GM18868 (cell line): ENCODE data around the gene LARP4B.
A peak's percentile ranks its signal among the peaks of the same experiment; 100 is the strongest.

Source experiments
- ATAC-seq: cut with Tn5 transposase; IDR thresholded peaks from one replicate; pipeline ENCODE4 v1.9.1; 2021; ENCODE audit warnings: mild to moderate bottlenecking, moderate library complexity; ENCODE audit not compliant: unreplicated experiment

LARP4B gene

GRCh38 chr10:931326-932318, at the start of gene LARP4B:
LARP4B (minus strand) TSS chr10:931705; CDS start chr10:885721, 45,984 bp downstream.
- peak; percentile 92 for ATAC-seq

GRCh38 chr10:980468-981093, 49.1 kb upstream of the LARP4B start:
- no peak for ATAC-seq

- ATAC-seq, result no peak
These were observed 47.4 kb upstream of the LARP4B start for GRCh38 chr10:978826-979421.

GRCh38 chr10:976316-976715, 44.8 kb upstream of the LARP4B start:
- no peak for ATAC-seq

GRCh38 chr10:974785-975074, 43.2 kb upstream of the LARP4B start:
- ATAC-seq, result no peak

- peak; percentile 45 for ATAC-seq
These were observed 42.7 kb upstream of the LARP4B start for GRCh38 chr10:974038-974784.

- no peak for ATAC-seq
These were observed 41.3 kb upstream of the LARP4B start for GRCh38 chr10:972763-973162.

- no peak for ATAC-seq
These were observed 40.1 kb upstream of the LARP4B start for GRCh38 chr10:971613-972012.

GRCh38 chr10:971150-971542, 39.6 kb upstream of the LARP4B start:
- no peak for ATAC-seq

- ATAC-seq, result no peak
These were observed 39.0 kb upstream of the LARP4B start for GRCh38 chr10:970311-971149.

- ATAC-seq, result no peak
These were observed 38.1 kb upstream of the LARP4B start for GRCh38 chr10:969473-970150.

GRCh38 chr10:968546-969199, 37.2 kb upstream of the LARP4B start:
- ATAC-seq, result no peak

- ATAC-seq, result no peak
These were observed 35.1 kb upstream of the LARP4B start for GRCh38 chr10:966466-967235.

- ATAC-seq, result no peak
These were observed 33.5 kb upstream of the LARP4B start for GRCh38 chr10:964988-965417.

- ATAC-seq, result no peak
These were observed 32.9 kb upstream of the LARP4B start for GRCh38 chr10:964321-964987.

GRCh38 chr10:963655-964054, 32.1 kb upstream of the LARP4B start:
- ATAC-seq, result no peak

GRCh38 chr10:963186-963585, 31.7 kb upstream of the LARP4B start:
- no peak for ATAC-seq

- no peak for ATAC-seq
These were observed 30.8 kb upstream of the LARP4B start for GRCh38 chr10:962342-962741.
